HCT116 (cell line): ENCODE data around the gene MUC13. TPM values are rescaled to one million over a fixed set of nuclear protein-coding genes. Genes with fewer than 3 reads are reported as not detected.

Experiments used
- ATAC-seq: fragments of 200-7000 bp; cut with Tn5 transposase; 2 replicates; pipeline ENCODE4 v1.9.1; 2020; ENCODE audit warnings: mild to moderate bottlenecking, moderate library complexity
- BruUV-seq: library from RNA; stranded (reverse); fragments of 400-500 nt; replicated peaks from 2 replicates; lab custom pipeline; 2021; lab: Mats Ljungman, UMichigan
- CTCF ChIA-PET: fragments of 300-600 bp; sonication (Branson Sonifier 250); formaldehyde crosslinking; loops from one replicate; lab custom pipeline; 2021; ENCODE audit warnings: antibody characterized with exemption; lab: Charles Lee
- POLR2A ChIA-PET: fragments of 300-600, 350-600 bp; sonication (Branson Sonifier 250); formaldehyde crosslinking; loops from one replicate; lab custom pipeline; 2021; ENCODE audit warnings: antibody characterized with exemption; lab: Charles Lee
- RAD21 ChIA-PET, 2 experiments: fragments of 300-600 bp; sonication (Branson Sonifier 250); formaldehyde crosslinking; loops; one replicate each; lab custom pipeline; 2023; ENCODE audit warnings: low total read pairs in 2 of 2; ENCODE audit not compliant: uncharacterized antibody in 2 of 2, unreplicated experiment in 2 of 2, low non-redundant PET in 1 of 2; lab: Charles Lee
- DNase-seq: peaks from one replicate; pipeline ENCODE4 v3.0.0-alpha.2; 2010; ENCODE audit warnings: low read depth, low spot score
- H2AFZ ChIP-seq: fragments of 200-600 bp; shearing (Covaris generic), sonication (generic); 2 replicates; pipeline ENCODE4 v1.6.1; 2017; ENCODE audit warnings: low read depth, mixed run types, mixed read lengths, antibody characterized with exemption, low read length; ENCODE audit not compliant: poor library complexity, severe bottlenecking
- H3K27ac ChIP-seq: 2 replicates; pipeline ENCODE4 v1.5.1; 2012; ENCODE audit warnings: low read depth, low read length
- H3K27me3 ChIP-seq: fragments of 200-600 bp; sonication (generic); 2 replicates; pipeline ENCODE4 v1.6.1; 2016; ENCODE audit warnings: mixed run types, low read length, mixed read lengths; ENCODE audit not compliant: insufficient read depth
- H3K36me3 ChIP-seq, 2 experiments: fragments of 200-500 bp in 1 of 2; fragments of 200-600 bp in 1 of 2; sonication (Bioruptor generic) in 1 of 2; sonication (generic) in 1 of 2; 2 replicates each; pipeline versions ENCODE4 v1.5.1 to v1.6.1; 2014 to 2016; ENCODE audit warnings: low read length in 2 of 2, inconsistent platforms in 1 of 2, mixed read lengths in 1 of 2, mixed run types in 1 of 2; ENCODE audit not compliant: insufficient read depth in 2 of 2, control insufficient read depth in 1 of 2
- H3K4me1 ChIP-seq, 2 experiments: fragments of 200-600 bp in 1 of 2; sonication (generic) in 1 of 2; 2 replicates each; pipeline versions ENCODE4 v1.5.1 to v1.6.1; 2012 to 2017; ENCODE audit warnings: low read length in 2 of 2, inconsistent platforms in 1 of 2, mild to moderate bottlenecking in 1 of 2, mixed read lengths in 1 of 2, mixed run types in 1 of 2, moderate library complexity in 1 of 2; ENCODE audit not compliant: insufficient read depth in 2 of 2, control insufficient read depth in 1 of 2
- H3K4me2 ChIP-seq: fragments of 200-600 bp; sonication (generic); 2 replicates; pipeline ENCODE4 v1.6.1; 2017; ENCODE audit warnings: mixed run types, low read length, mixed read lengths
- H3K4me3 ChIP-seq, 2 experiments: fragments of 200-600 bp in 1 of 2; sonication (generic) in 1 of 2; replicated peaks in 1 of 2; 2 replicates each; pipeline ENCODE4 v1.5.1; 2011 to 2016; ENCODE audit warnings: low read length in 2 of 2, control low read depth in 1 of 2, low read depth in 1 of 2, mild to moderate bottlenecking in 1 of 2, mixed read lengths in 1 of 2, mixed run types in 1 of 2
- H3K79me2 ChIP-seq: fragments of 200-600 bp; sonication (generic); 2 replicates; pipeline ENCODE4 v1.6.1; 2017; ENCODE audit warnings: mild to moderate bottlenecking, mixed run types, low read length, moderate library complexity, mixed read lengths; ENCODE audit not compliant: insufficient read depth
- H3K9ac ChIP-seq: fragments of 200-600 bp; sonication (generic); 2 replicates; pipeline ENCODE4 v1.6.1; 2016; ENCODE audit warnings: low read length, mixed read lengths
- H3K9me2 ChIP-seq: fragments of 200-600 bp; sonication (generic), shearing (Covaris generic); 2 replicates; pipeline ENCODE4 v1.6.1; 2017; ENCODE audit warnings: mixed run types, mild to moderate bottlenecking, moderate library complexity; ENCODE audit not compliant: insufficient read depth
- H3K9me3 ChIP-seq, 2 experiments: fragments of 200-500 bp in 1 of 2; fragments of 200-600 bp in 1 of 2; sonication (Bioruptor generic) in 1 of 2; sonication (generic) in 1 of 2; 2 replicates each; pipeline ENCODE4 v1.6.1; 2014 to 2017; ENCODE audit warnings: low read length in 2 of 2, mixed read lengths in 2 of 2, inconsistent platforms in 1 of 2, low read depth in 1 of 2, mild to moderate bottlenecking in 1 of 2, mixed run types in 1 of 2, moderate library complexity in 1 of 2; ENCODE audit not compliant: control insufficient read depth in 1 of 2, insufficient read depth in 1 of 2
- H4K20me1 ChIP-seq: fragments of 200-600 bp; sonication (generic), shearing (Covaris generic); 2 replicates; pipeline ENCODE4 v1.6.1; 2017; ENCODE audit warnings: mixed run types, mild to moderate bottlenecking, moderate library complexity; ENCODE audit not compliant: insufficient read depth
- ATF3 ChIP-seq: IDR thresholded peaks from 2 replicates; pipeline ENCODE4 v1.6.1; 2012
- CBX3 ChIP-seq: IDR thresholded peaks from 2 replicates; pipeline ENCODE4 v1.6.1; 2012; ENCODE audit warnings: low read depth
- CTCF ChIP-seq, 3 experiments: fragments of 200-600 bp in 1 of 3; sonication (generic) in 1 of 3; IDR thresholded peaks in 2 of 3; conservative IDR thresholded peaks in 1 of 3; 2 replicates each; pipeline ENCODE4 v1.5.1; 2012 to 2017; ENCODE audit warnings: low read depth in 2 of 3, low read length in 2 of 3, antibody characterized with exemption in 1 of 3, borderline replicate concordance in 1 of 3, control low read depth in 1 of 3, mild to moderate bottlenecking in 1 of 3, mixed read lengths in 1 of 3, mixed run types in 1 of 3, moderate library complexity in 1 of 3; ENCODE audit not compliant: insufficient read depth in 1 of 3
- JUND ChIP-seq: IDR thresholded peaks from 2 replicates; pipeline ENCODE4 v1.6.1; 2012
- MAX ChIP-seq: IDR thresholded peaks from 2 replicates; pipeline ENCODE4 v1.6.1; 2012
- POLR2AphosphoS5 ChIP-seq: IDR thresholded peaks from 2 replicates; pipeline ENCODE4 v1.6.1; 2011; ENCODE audit warnings: mild to moderate bottlenecking, low read depth, low read length, moderate library complexity
- RAD21 ChIP-seq: IDR thresholded peaks from 2 replicates; pipeline ENCODE4 v1.6.1; 2012; ENCODE audit warnings: low read depth, mild to moderate bottlenecking
- SP1 ChIP-seq: IDR thresholded peaks from 2 replicates; pipeline ENCODE4 v1.6.1; 2012; ENCODE audit warnings: low read depth
- YY1 ChIP-seq: IDR thresholded peaks from 2 replicates; pipeline ENCODE4 v1.6.1; 2011; ENCODE audit warnings: low read length, low read depth, moderate library complexity, mild to moderate bottlenecking; ENCODE audit not compliant: insufficient replicate concordance; ENCODE audit errors: extremely low read depth
- intact Hi-C: fragments of 100-400 bp; cut with micrococcal nuclease; formaldehyde crosslinking; loops from 2 replicates; pipeline ENCODE4 v1.10.0; 2022
- total RNA-seq: library from RNA; stranded (reverse); gene quantifications from one replicate; pipeline ENCODE4 v1.2.1, GENCODE V29; 2021; ENCODE audit not compliant: unreplicated experiment
- TF ChIP-seq, protein P1 (sequence below): IDR thresholded peaks from 2 replicates; pipeline ENCODE4 v1.6.1; 2011; ENCODE audit warnings: mild to moderate bottlenecking, low read length, moderate library complexity; ENCODE audit not compliant: insufficient replicate concordance; ENCODE audit errors: extremely low read depth

The MUC13 gene
- total RNA-seq, 1 experiment from 2014 or later = 0.44 TPM

DNA sequence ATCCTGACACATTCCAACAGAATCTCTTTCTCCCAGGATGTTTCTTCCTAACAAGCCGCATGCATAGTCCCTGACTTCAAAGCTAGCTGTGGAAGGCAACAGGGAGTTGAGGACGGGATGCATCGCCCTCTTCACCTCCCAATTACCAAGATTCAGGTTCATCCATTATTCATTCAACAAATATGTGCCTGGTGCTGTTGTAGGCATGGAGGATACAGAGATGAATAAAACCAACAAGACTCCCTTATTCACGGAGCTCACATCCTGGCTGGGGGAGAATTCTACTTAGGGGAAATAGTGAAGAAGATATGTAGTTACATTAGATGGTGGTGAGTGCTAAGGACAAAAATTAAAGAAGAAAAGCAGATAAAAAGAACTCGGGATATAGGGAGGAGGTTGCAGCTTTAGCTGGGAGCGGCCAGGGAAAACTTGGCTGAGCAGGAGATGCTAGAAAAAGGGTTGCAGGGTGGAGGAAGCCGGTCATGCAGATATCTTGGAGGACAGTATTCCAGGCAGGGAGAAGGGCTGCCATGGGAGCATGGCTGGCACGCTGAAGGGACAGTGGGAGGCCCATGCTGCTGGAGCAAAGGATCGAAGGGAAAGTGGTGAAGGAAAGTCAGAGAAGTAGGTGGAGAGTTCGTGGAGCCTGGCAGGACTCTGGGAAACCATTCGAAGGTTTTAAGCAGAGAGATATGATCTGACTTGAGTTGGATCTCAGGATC, 52.4 kb downstream of the MUC13 start (continued):
- no peak for TF ChIP-seq POLR2AphosphoS5
- TF ChIP-seq CBX3 = no peak
- TF ChIP-seq MAX = no peak
- no peak for TF ChIP-seq ATF3
- no peak for TF ChIP-seq YY1
- TF ChIP-seq, all 23 proteins: peak for 0

GRCh38 chr3:124879337-124879680, 55.2 kb downstream of the MUC13 start:
- peaks cover 78 to 87% of the 10 kb centered on the region in 2 experiments for H3K4me1 ChIP-seq
- peaks cover 25% of the 10 kb centered on the region for H3K79me2 ChIP-seq
- no peaks in the 10 kb centered on the region for H3K36me3 ChIP-seq
- no peaks in the 10 kb centered on the region for H3K27me3 ChIP-seq
- intact Hi-C loops = loop anchor here (1.0 to 2.0 kb wide), 3 partner anchors 8 to 67 kb away; partner anchors contain the start of gene ITGB5
- CTCF ChIA-PET = no interaction called here
- H3K4me2 ChIP-seq = peak overlapping the region; percentile 69
- peak overlapping the region; percentile 73 for H3K27ac ChIP-seq
- H3K4me3 ChIP-seq = peak overlapping the region in 1 of 2 experiments; percentile 35; a peak in 2 of 4 replicates
- H3K9ac ChIP-seq = peak overlapping the region; percentile 26
- H3K9me2 ChIP-seq = no peaks in the 10 kb centered on the region
- H2AFZ ChIP-seq = no peak overlapping the region
- H3K9me3 ChIP-seq = no peaks in the 10 kb centered on the region
- DNase-seq (no peak), ATAC-seq (peak; percentile 49)
- POLR2A ChIA-PET = no interaction called here
- no peaks in the 10 kb centered on the region for H4K20me1 ChIP-seq
- no TSS peak for BruUV-seq
- RAD21 ChIA-PET = no interaction called here
- TF ChIP-seq CBX3 (no peak), JUND (no peak), RAD21 (no peak), SP1 (no peak), CTCF (IDR thresholded peaks at IDR 0.05 in 2 of 3, conservative IDR thresholded peaks at IDR 0.05 in 1 of 3; ENCODE audit: borderline replicate concordance in 1 of 3, insufficient read depth in 1 of 3, low read depth in 2 of 3, low read length in 2 of 3) (no peak), YY1 (no peak)
- TF ChIP-seq, protein P1, sequence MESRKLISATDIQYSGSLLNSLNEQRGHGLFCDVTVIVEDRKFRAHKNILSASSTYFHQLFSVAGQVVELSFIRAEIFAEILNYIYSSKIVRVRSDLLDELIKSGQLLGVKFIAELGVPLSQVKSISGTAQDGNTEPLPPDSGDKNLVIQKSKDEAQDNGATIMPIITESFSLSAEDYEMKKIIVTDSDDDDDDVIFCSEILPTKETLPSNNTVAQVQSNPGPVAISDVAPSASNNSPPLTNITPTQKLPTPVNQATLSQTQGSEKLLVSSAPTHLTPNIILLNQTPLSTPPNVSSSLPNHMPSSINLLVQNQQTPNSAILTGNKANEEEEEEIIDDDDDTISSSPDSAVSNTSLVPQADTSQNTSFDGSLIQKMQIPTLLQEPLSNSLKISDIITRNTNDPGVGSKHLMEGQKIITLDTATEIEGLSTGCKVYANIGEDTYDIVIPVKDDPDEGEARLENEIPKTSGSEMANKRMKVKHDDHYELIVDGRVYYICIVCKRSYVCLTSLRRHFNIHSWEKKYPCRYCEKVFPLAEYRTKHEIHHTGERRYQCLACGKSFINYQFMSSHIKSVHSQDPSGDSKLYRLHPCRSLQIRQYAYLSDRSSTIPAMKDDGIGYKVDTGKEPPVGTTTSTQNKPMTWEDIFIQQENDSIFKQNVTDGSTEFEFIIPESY = no peak
